KMS-11 (cell line): Measurements from ENCODE around the gene NME9.

ENCODE experiments used
- H2AFZ ChIP-seq: fragments of 200-600 bp; sonication (generic); 2 replicates; pipeline ENCODE4 v1.6.1; 2016; ENCODE audit warnings: antibody characterized with exemption, mixed run types, low read depth
- H3K27ac ChIP-seq: fragments of 200-600 bp; sonication (generic); 2 replicates; pipeline ENCODE4 v1.6.1; 2016; ENCODE audit warnings: mild to moderate bottlenecking, mixed run types
- H3K27me3 ChIP-seq: fragments of 200-600 bp; sonication (generic); 2 replicates; pipeline ENCODE4 v1.6.1; 2017; ENCODE audit warnings: mild to moderate bottlenecking, low read depth, mixed run types, moderate library complexity; ENCODE audit not compliant: insufficient read depth
- H3K36me3 ChIP-seq: fragments of 200-600 bp; sonication (generic); 2 replicates; pipeline ENCODE4 v1.6.1; 2017; ENCODE audit warnings: mild to moderate bottlenecking, mixed run types; ENCODE audit not compliant: insufficient read depth
- H3K4me1 ChIP-seq: fragments of 200-600 bp; sonication (generic); 2 replicates; pipeline ENCODE4 v1.6.1; 2016; ENCODE audit warnings: mild to moderate bottlenecking, low read depth, mixed run types; ENCODE audit not compliant: poor library complexity, severe bottlenecking
- H3K4me2 ChIP-seq: fragments of 200-600 bp; sonication (generic); 2 replicates; pipeline ENCODE4 v1.7.0; 2016; ENCODE audit warnings: mild to moderate bottlenecking, mixed run types
- H3K4me3 ChIP-seq: fragments of 200-600 bp; sonication (generic); IDR thresholded peaks from 2 replicates; pipeline ENCODE4 v1.6.1; 2017; ENCODE audit warnings: low read depth, low read length, mixed read lengths; ENCODE audit not compliant: insufficient read depth
- H3K79me2 ChIP-seq: fragments of 200-600 bp; sonication (generic); 2 replicates; pipeline ENCODE4 v1.6.1; 2016; ENCODE audit warnings: low read depth, mixed run types; ENCODE audit not compliant: insufficient read depth
- H3K9ac ChIP-seq: fragments of 200-600 bp; sonication (generic); 2 replicates; pipeline ENCODE4 v1.6.1; 2016; ENCODE audit warnings: mild to moderate bottlenecking, mixed run types
- H4K20me1 ChIP-seq: fragments of 200-600 bp; sonication (generic); 2 replicates; pipeline ENCODE4 v1.6.1; 2016; ENCODE audit warnings: mild to moderate bottlenecking, mixed run types; ENCODE audit not compliant: insufficient read depth
- CTCF ChIP-seq: fragments of 200-600 bp; sonication (generic); conservative IDR thresholded peaks from 2 replicates; pipeline ENCODE4 v1.6.1; 2017; ENCODE audit warnings: low read depth, mild to moderate bottlenecking, antibody characterized with exemption, low read length, moderate library complexity, mixed read lengths

Gene NME9

GRCh38 chr3:138340511-138340910 is 10.9 kb upstream of the NME9 start:
- no peaks in the 10 kb centered on the region for H4K20me1 ChIP-seq
- no peaks in the 10 kb centered on the region for H3K79me2 ChIP-seq
- H3K27me3 ChIP-seq: no peaks in the 10 kb centered on the region

GRCh38 chr3:138338811-138339210 is 9.2 kb upstream of the NME9 start:
- Histone ChIP-seq H3K79me2 (no peaks in the 10 kb centered on the region), H4K20me1 (no peaks in the 10 kb centered on the region), H3K4me3 (no peak overlapping the region), H3K36me3 (no peaks in the 10 kb centered on the region), H3K27ac (no peak overlapping the region), H3K9ac (no peak overlapping the region), H2AFZ (no peak overlapping the region), H3K27me3 (no peaks in the 10 kb centered on the region), H3K4me2 (no peak overlapping the region), H3K4me1 (no peaks in the 10 kb centered on the region)
- TF ChIP-seq CTCF: no peak

More at GRCh38 chr3:138340511-138340910, 10.9 kb upstream of the NME9 start:
- Histone ChIP-seq H3K4me2 (no peak overlapping the region), H3K36me3 (no peaks in the 10 kb centered on the region), H3K4me1 (no peaks in the 10 kb centered on the region), H2AFZ (no peak overlapping the region), H3K27ac (no peak overlapping the region), H3K9ac (no peak overlapping the region), H3K4me3 (no peak overlapping the region)
- no peak for TF ChIP-seq CTCF

GRCh38 chr3:138338244-138338643 is 8.6 kb upstream of the NME9 start:
- Histone ChIP-seq H3K27me3 (no peaks in the 10 kb centered on the region), H3K36me3 (no peaks in the 10 kb centered on the region), H2AFZ (no peak overlapping the region), H3K4me1 (no peaks in the 10 kb centered on the region), H3K9ac (no peak overlapping the region), H3K4me2 (no peak overlapping the region), H3K27ac (no peak overlapping the region), H4K20me1 (no peaks in the 10 kb centered on the region), H3K79me2 (no peaks in the 10 kb centered on the region), H3K4me3 (no peak overlapping the region)
- TF ChIP-seq CTCF: no peak

GRCh38 chr3:138336454-138336999 is 6.9 kb upstream of the NME9 start:
- Histone ChIP-seq H3K27ac (no peak overlapping the region), H3K36me3 (no peaks in the 10 kb centered on the region), H3K4me3 (no peak overlapping the region), H3K27me3 (no peaks in the 10 kb centered on the region), H3K4me2 (no peak overlapping the region), H2AFZ (no peak overlapping the region), H3K79me2 (no peaks in the 10 kb centered on the region), H3K9ac (no peak overlapping the region), H3K4me1 (peaks cover 12% of the 10 kb centered on the region), H4K20me1 (no peaks in the 10 kb centered on the region)
- no peak for TF ChIP-seq CTCF
